HG02943 (cell line): Measurements from ENCODE around the gene ABCF1.
"Not testable (repeated sequence)": the region's sequence is repeated elsewhere in the genome, so short reads cannot be mapped to it uniquely, and the experiment has no call there.

Source experiments
- ATAC-seq: cut with Tn5 transposase; IDR thresholded peaks from one replicate; pipeline ENCODE4 v1.9.1; 2021; ENCODE audit warnings: mild to moderate bottlenecking, low read depth, moderate library complexity; ENCODE audit not compliant: unreplicated experiment

Gene ABCF1

GRCh38 chr6:30571075-30571761, at the start of gene ABCF1:
ABCF1 (plus strand) TSS chr6:30571442; CDS start chr6:30571488, 46 bp downstream.
- ATAC-seq, result peak; percentile 85

GRCh38 chr6:30521952-30522351, 49.3 kb upstream of the ABCF1 start:
- not testable (repeated sequence) for ATAC-seq

GRCh38 chr6:30526444-30526843, 44.8 kb upstream of the ABCF1 start:
- not testable (repeated sequence) for ATAC-seq

- ATAC-seq, result not testable (repeated sequence)
Observed at GRCh38 chr6:30529349-30529875, 41.8 kb upstream of the ABCF1 start.

- no peak for ATAC-seq
Observed at GRCh38 chr6:30530014-30530413, 41.2 kb upstream of the ABCF1 start.

- no peak for ATAC-seq
Observed at GRCh38 chr6:30533460-30534294, 37.6 kb upstream of the ABCF1 start.

GRCh38 chr6:30537931-30538330, 33.3 kb upstream of the ABCF1 start:
- no peak for ATAC-seq

GRCh38 chr6:30541515-30542403, 29.5 kb upstream of the ABCF1 start:
- no peak for ATAC-seq

GRCh38 chr6:30542404-30542725, 28.9 kb upstream of the ABCF1 start:
- no peak for ATAC-seq

GRCh38 chr6:30542915-30543314, 28.3 kb upstream of the ABCF1 start:
- ATAC-seq, result no peak

- ATAC-seq, result no peak
Observed at GRCh38 chr6:30543821-30544220, 27.4 kb upstream of the ABCF1 start.

GRCh38 chr6:30544666-30545272, 26.5 kb upstream of the ABCF1 start:
- ATAC-seq, result no peak

- ATAC-seq, result no peak
Observed at GRCh38 chr6:30547454-30547853, 23.8 kb upstream of the ABCF1 start.

GRCh38 chr6:30548375-30548774, 22.9 kb upstream of the ABCF1 start:
- ATAC-seq, result no peak

GRCh38 chr6:30554404-30554803, 16.8 kb upstream of the ABCF1 start:
- ATAC-seq, result no peak

- no peak for ATAC-seq
Observed at GRCh38 chr6:30554962-30555815, 16.1 kb upstream of the ABCF1 start.

- no peak for ATAC-seq
Observed at GRCh38 chr6:30555816-30556065, 15.5 kb upstream of the ABCF1 start.

- ATAC-seq, result peak; percentile 64
Observed at GRCh38 chr6:30556066-30556905, 15.0 kb upstream of the ABCF1 start, which contains the start of gene GNL1. GNL1 (minus strand) TSS chr6:30556489; CDS start chr6:30556203, 286 bp downstream.
